GM21381 (cell line): Measurements from ENCODE around the gene NUDT1.

ENCODE experiments used
- ATAC-seq: cut with Tn5 transposase; IDR thresholded peaks from one replicate; pipeline ENCODE4 v1.9.1; 2021; ENCODE audit warnings: mild to moderate bottlenecking, moderate library complexity; ENCODE audit not compliant: unreplicated experiment

Gene NUDT1

DNA sequence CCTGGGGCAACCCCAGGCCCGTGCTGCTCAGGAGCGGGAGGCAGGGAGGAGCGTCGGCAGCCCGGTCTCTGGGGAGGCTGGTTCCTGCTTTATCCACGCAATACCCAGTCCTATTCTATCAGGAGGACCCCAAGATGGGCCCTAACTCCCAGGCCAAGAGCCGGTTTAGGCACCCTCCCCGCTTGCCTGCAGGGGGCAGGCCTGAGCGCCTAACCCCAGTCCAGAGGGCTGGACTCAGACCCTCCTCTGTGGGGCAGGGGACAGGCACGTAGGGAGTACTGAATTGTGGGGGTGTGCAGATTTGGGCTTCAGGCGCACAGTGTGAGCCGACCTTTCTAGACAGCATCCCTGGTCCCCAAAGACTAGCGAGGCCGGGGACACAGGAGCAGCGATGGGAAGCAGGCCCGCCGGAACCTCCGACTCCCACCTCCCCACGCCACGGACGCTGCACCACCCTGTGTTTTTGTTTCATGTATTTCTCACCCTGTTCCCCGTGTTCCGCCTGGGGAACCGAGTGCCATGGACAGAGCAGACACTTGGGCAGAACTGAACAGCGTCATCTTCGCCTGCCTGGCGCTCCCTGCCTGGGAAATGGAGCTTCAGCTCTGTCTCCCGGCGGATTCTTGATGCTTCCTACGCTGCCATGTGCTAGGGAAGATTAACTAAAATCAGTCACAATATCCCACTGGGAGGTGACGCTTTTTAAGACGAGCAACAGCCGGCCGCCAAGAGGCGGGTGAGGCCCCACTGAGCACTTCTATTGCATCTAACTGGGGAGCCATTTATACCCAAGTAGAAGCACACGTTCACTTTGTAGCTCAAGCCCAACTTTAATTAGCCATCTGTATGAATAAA, 5.3 kb downstream of the NUDT1 start:
- ATAC-seq: no peak

- ATAC-seq: peak; percentile 56
Measured at GRCh38 chr7:2248984-2249694, 7.1 kb downstream of the NUDT1 start.

DNA sequence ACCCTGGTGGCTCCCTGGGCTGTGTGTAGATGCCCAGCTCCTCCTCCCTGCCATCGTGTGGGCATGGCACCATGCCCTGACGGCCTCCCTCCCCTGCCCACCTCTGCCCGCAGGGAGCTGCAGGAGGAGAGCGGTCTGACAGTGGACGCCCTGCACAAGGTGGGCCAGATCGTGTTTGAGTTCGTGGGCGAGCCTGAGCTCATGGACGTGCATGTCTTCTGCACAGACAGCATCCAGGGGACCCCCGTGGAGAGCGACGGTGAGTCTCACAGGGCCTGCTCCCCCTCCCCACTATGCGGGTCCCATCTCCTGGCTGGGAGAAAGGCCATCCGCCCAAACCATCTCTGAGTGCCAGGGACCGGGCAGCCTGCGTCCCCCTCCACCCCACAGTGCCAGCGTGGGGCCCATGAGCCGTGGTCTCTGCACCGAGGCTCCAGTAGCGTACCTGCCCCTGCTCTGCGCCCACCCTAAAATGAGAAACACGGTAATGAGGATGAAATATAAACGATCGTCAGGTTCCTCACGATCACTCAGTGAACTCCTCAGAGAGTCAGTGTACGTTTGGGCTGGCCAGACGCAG, 7.8 kb downstream of the NUDT1 start:
- no peak for ATAC-seq

GRCh38 chr7:2251381-2251780, 9.4 kb downstream of the NUDT1 start:
- no peak for ATAC-seq

DNA sequence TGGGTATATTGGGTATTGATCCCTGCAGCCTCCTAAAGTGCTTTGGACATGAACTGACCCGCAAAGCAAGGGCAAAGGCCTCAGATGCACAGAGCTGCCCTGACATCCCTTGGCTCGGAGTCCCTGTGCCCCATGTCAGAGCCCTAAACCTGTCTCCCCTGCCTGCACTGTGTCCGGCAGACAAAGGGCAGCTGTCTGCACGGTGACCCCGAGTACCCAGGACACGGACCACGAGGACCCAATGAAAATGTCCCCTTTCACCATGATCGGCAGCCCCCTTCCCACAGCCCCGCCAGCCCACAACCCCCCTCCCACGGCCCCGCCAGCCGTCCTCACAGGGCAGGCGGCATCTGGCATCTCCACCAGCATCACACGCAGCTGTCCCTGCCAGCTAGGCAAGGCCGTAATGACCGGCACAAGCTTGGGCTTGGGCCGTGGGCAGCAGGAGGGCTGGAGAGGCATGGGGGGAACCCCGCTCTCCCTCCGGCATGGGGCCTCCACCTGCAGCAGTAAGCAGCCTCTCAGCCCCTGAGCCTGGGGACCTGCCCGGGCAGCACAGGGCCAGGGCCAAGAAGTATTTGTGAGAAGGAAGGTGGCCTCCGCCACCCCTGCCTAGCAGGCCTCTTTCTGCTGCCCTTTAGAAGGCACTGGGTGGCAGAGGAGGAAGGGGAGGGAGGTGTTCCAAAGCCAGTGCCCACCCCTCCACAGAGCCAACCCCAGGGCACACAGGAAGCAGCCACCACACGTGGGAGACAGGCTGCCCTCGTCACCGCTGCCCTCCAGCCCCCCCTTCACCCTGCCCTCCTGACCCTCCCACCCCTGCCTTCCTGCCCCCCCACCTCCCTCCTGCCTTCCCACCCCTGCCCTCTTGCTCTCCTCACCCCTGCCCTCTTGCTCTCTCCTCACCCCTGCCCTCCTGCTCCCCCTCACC, 10.1 kb downstream of the NUDT1 start:
- no peak for ATAC-seq

- no peak for ATAC-seq
Measured at GRCh38 chr7:2253021-2253420, 11.0 kb downstream of the NUDT1 start.

- no peak for ATAC-seq
Measured at GRCh38 chr7:2253525-2254244, 11.7 kb downstream of the NUDT1 start.

GRCh38 chr7:2254429-2255144, 12.6 kb downstream of the NUDT1 start:
- ATAC-seq: no peak

GRCh38 chr7:2255145-2256139, 13.4 kb downstream of the NUDT1 start:
- ATAC-seq: no peak

DNA sequence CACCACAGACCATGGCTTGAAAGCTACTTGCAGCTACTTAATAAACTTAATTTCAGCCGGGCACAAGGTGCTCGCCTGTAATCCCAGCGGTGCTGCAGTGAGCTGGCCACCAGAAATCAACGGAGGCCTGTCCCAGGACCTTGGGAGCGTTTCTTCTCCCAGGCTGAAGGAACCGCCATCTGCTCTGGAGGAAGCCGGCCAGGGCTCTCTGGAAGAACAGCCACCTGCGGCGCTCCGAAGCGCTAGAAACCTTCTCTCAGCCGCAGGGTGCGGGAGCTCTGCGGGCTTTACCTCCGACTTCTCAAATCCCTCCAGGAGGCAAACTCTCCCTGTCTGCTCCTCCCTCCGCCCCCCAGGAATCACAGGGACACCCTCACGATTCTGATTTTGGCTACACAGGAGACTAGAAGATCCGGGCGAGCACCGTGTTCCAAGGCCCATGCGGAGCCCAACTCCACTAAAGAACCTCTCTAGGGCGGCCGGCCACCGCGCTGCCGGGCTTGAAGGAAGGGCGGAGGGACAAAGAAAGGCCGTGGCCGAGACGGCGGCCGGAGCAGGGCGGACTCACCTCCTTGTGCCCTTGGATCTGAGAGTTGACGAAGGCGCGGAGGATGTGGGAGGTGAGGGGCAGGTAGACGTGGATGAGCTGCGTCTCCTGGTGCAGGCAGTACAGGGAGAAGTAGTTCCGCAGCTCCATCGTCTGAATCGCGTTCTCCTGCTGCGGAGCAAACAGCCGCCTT, 14.4 kb downstream of the NUDT1 start:
- ATAC-seq: no peak

DNA sequence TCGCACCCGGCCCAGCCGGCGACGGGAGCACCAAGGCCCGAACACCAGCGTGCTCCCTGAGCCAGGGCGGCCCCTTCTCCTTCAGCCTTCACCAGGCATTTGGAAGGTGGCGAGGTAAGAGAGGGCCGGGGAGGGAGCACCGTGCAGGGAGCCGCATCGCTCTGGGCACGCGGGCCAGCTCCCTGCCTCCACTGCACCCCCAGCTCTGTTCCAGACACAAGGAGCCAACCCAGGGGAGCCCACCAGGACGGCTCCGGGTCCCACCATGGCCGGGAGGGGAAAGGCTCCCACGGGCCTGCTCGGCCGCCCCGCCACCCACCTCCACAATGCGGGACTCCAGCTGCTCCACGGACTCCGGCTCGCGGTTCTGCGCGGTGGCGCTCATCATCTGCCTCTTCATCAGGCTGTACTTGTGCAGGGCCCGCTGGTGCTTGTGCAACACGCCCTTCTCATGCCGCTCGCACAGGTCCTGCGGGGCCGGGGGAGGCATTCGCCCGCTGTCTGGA, 15.1 kb downstream of the NUDT1 start:
- ATAC-seq: no peak

- no peak for ATAC-seq
Measured at GRCh38 chr7:2257651-2258050, 15.6 kb downstream of the NUDT1 start.

GRCh38 chr7:2258661-2259365, 16.8 kb downstream of the NUDT1 start:
- ATAC-seq: peak; percentile 69

DNA sequence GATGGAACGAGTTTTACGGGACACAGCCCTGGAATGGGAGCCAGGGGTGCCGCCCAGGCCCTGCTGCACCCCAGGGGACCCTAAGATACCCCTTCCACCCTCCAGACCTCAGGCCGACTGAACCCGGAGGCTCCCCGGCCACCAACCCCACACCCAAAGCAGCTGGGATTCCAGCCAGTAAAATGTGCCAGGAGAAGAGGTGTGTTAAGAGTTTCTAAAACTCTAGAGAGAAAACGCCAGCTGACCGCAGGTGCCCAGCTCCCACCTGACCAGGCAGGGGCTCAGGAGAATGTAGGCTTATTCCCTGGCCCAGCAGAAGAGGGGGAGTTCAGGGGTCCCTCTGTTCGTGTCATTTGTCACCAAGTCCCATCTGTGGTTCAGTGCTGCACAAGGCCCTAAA, 17.5 kb downstream of the NUDT1 start:
- ATAC-seq: peak; percentile 4

- no peak for ATAC-seq
Measured at GRCh38 chr7:2260820-2261219, 18.8 kb downstream of the NUDT1 start.

GRCh38 chr7:2261611-2262010, 19.6 kb downstream of the NUDT1 start:
- ATAC-seq: no peak

DNA sequence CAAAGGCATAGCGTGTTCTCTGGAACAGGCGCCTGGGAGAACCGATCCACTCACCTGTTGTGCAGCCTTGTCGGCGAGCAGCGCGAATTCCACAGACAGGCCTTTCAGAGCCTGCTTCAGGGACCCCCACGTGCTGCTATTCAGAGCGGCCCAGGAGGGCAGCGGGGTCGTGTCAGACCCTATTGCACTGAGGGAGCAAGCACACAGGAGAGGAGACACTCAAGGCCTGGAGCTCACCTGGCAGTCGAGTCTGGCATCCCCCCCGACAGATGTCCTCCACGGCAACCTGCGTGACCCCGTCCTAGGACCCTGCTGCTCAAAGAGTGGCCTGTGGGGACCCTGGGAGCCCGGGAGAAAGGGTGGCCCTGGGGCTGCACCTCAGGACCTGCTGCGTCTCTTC, 21.1 kb downstream of the NUDT1 start:
- ATAC-seq: no peak
